Measurements from ENCODE around the gene RTL10.

RTL10 gene

DNA sequence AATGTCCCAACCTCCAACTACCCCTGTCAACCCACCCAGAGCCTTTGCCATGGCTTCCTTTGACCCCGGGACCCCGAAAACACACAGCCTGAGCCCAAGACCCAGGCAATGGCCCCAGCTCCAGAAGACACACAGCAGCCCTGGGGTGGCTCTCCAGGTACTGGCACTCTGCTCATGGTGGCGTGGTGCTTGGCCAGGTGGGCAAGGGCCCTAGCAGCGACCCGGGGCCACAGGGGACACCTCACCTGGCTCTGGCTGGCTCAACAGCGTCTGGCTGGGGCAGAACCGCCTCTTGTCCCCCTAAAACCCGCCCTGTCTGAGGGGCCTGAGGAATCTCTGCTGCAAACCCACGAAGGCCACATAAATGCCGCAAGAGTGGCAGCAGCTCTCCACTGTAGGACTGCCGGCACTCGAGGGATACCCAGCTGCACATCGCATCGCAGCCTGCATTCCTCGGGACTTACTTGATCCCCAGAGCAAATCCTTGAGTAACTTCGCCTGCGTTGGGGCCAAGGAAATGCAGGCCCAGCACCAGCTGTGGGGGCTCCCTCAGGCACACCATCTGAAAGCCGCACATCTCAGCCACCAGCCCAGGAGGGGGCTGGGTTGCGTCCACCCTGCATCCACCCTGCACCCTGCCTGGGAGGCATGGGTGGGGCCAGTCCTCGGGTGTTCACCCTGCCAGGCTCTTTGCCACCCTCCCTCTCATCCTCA lies 23.1 kb upstream of the RTL10 start:
- DNase-seq (ENCODE audit: insufficient read length, low spot score) (no peak), FAIRE-seq (no peak)

DNA sequence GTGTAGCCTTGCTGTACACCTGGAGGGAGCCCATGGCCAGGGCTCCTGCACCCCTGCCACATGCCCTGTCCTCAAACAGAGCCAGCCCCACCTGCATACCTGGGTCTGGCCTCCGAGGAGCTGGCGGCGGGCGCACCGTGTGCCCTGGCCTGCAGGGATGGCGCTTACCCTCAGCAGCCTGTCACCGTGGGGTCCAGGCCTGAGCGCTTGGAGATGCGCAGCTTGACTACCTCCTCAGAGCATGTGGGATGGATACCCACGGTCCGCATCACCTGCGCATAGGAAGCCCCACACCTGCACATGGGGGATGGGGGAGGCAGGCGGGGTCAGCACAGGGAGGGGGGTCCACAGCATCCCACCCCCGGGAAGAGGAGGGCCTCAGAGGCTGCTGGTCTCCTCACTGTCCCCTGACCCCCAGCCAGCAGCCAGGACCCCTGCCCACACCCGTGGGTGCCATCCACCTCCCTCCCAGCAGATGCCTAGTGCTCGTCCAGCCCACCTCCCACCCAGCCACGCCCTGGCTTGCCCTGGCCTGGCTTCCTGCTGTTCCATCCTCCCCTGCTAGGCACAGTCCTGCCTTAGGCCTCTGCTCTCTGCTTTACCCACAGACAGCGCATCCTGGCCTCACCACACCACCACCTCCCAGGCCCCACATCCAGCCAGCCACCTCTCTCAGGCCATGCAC lies 22.4 kb upstream of the RTL10 start:
- no peak for DNase-seq (ENCODE audit: insufficient read length, low spot score)
- no peak for FAIRE-seq

- DNase-seq (ENCODE audit: insufficient read length, low spot score) (no peak), FAIRE-seq (no peak)
These were observed 21.8 kb upstream of the RTL10 start for GRCh38 chr22:19876314-19876940.

GRCh38 chr22:19875531-19876313 lies 21.0 kb upstream of the RTL10 start:
- no peak for DNase-seq (ENCODE audit: insufficient read length, low spot score)
- no peak for FAIRE-seq

DNA sequence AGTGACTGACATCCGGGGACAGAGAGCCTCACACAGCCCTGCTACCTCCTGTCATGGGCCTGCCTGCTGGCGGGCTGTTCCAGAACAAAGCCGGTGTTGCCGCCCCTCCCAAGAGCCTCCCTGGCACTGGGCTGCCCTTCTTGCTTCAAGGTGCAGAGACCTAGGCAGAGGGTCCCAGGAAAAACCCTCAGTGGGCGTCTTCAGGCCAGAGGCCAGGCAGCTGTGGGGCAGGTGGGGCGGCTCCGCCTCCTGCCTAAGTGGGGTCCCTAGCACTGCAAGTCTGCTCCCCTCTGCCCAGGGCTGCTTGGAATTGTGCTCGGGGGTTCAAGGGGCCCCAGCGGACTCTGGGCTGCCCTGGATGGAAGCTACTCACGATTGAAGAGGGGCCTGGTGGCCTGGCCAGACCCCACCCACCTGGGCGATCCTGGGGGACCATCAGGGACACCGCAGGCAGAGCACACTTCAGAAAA lies 20.4 kb upstream of the RTL10 start:
- no peak for FAIRE-seq
- no peak for DNase-seq (ENCODE audit: insufficient read length, low spot score)

DNA sequence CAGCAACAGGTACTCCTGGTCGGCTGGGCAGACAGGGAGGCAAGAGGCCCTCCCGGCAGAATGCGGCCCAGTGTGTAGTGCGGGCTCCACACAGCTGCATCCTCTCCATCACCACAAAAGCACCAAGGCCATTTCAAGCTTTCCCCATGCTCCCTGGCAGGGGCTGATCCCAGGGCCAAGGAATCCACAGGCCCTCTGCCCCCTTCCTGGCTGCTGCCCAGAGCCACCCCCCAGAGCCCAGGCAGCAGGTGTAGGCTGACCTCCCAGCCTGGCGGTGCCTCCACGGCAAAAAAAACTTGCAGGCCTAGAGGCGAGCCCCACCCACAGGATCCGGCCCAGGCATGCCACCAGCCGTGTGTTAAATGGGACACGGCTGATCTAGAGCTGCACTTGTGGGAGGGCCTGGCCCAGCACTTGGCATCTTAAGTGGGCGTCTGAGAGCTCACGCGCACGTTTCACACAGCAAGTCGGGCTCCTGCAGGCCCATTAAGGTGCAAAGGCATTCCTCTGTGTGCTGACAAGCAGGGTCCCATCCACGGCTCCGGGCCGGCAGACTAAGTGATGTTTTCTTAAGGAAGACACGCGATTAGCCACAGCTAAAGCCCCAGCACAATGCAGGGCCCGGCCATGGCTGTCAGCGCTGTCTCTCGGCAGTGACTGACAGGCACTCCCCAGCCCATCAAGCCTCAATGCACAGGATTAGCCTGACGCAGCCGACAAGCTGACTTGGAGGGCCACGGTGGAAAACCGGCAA lies 19.8 kb upstream of the RTL10 start:
- FAIRE-seq (no peak), DNase-seq (ENCODE audit: insufficient read length, low spot score) (no peak)

- DNase-seq (ENCODE audit: insufficient read length, low spot score) (no peak), FAIRE-seq (no peak)
These were observed 19.3 kb upstream of the RTL10 start for GRCh38 chr22:19873960-19874306.

DNA sequence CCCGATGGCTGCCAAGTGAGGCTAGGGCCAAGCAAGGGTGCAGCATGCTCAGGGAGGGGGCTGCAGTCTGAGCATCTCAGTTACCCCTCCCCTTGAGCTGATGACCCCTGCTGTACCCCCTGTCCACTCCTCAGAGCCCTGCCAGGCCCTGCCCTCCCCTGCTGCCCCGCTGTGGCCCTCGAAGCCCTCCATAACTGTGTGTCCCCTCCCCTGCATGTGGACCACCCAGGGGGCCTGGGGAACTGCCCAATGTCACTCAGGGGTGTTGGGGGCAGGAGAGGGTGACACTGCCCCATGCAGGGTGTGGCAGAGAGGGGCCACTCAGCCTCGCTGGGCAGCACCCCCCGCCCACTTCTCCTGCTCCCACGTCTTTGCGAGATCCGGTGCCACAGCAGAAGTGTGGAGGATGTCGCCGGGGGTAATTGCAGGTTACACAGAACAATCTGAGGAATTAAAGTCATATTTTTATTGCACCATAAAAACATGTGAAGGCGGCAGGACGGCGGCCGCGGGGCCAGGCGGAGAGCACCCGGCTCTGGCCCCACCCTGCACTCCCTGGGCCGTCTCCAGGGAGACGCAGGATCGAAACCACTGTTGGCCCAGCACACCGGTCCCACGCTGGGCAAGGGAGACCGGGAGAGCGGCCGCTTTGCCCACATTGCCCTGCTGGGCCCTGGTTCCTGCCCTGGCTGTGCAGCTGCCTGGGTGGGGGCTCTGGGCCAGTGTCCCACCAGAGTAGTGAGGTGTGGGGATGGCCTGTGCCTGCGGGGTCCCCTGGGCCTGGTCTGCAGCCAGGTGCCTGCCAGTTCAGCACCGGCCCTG lies 18.7 kb upstream of the RTL10 start:
- DNase-seq (ENCODE audit: insufficient read length, low spot score) (no peak), FAIRE-seq (no peak)

GRCh38 chr22:19872779-19873137 lies 18.1 kb upstream of the RTL10 start:
- FAIRE-seq (no peak), DNase-seq (ENCODE audit: insufficient read length, low spot score) (no peak)

DNA sequence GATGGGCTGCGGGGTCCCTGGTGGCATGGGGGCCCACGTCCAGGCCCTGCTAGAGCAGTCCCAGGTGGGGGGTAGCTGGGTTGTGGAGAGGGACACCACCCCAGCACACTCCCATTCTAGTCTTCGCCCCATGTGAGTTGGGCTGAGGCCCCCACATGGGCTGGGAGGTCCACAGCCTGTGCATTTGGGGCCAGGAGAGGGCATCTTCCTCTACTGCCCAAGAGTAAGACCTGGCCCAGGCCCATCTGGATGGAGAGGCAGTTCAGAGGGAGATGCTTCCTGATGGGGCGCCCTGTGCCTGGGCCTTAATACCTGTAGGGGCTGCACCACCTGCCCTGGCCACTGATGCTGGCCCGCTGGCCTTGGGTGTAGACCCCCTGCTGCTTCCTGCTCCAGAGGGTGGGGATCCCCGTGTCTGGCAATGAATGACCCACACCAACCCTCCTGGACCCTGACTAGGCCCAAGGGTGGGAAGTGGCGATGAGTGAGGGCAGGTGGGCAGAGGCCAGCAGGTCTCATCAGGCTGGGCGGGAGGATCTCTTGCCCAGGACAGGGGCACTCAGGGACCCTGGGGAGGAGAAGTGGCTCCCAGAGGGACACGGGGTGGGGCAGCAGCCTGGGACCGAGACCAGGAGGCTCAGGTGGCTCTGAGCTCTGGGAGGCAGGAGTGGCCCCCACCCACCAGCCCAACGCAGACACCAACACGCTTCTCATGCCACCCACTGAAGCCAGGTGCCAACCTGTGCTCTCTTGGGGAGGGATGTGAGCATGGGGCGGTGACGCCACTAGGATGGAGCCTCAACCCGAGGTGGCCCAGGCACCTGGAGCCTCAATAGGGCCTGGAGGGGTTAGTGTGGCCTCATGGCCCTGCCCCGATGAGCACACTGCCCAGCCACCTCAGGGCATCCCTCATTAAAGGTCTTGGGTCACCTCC lies 17.4 kb upstream of the RTL10 start:
- DNase-seq (ENCODE audit: insufficient read length, low spot score) (no peak), FAIRE-seq (no peak)

- no peak for FAIRE-seq
- no peak for DNase-seq (ENCODE audit: insufficient read length, low spot score)
These were observed 16.6 kb upstream of the RTL10 start for GRCh38 chr22:19871023-19871844.

- FAIRE-seq (no peak), DNase-seq (ENCODE audit: insufficient read length, low spot score) (no peak)
These were observed 15.7 kb upstream of the RTL10 start for GRCh38 chr22:19870153-19871022.

DNA sequence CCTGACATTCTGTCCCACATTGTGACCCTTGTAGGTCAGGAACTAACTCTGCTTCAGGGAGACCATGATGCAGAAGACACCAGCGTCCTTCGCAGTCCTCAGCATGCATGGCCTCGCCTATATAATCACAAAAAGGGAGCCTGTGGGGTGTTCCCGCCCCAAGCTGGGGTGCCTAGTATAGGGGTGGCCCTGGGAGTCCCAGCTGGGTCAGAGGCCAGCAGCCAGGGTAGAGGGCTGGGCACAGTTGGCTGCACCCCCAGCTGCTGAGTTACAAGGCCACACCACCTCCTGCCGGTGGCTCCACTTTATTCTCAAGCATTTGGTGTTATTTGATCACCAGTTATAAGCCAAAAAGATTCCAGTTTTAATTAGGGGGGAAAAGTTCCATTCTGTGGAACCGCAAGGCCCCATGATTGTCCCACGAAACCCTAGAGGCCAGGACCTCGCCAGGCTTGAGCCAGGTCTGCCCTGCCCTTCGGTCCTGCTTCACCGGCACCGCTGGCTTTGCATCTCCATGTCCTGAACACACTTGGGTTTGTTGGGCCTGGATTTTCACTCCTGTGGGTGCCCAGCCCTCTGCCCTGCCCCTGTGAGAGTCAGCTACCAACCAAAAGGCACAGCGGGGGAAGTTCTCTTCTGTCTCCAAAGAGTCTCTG lies 15.0 kb upstream of the RTL10 start:
- FAIRE-seq: no peak
- no peak for DNase-seq (ENCODE audit: insufficient read length, low spot score)

DNA sequence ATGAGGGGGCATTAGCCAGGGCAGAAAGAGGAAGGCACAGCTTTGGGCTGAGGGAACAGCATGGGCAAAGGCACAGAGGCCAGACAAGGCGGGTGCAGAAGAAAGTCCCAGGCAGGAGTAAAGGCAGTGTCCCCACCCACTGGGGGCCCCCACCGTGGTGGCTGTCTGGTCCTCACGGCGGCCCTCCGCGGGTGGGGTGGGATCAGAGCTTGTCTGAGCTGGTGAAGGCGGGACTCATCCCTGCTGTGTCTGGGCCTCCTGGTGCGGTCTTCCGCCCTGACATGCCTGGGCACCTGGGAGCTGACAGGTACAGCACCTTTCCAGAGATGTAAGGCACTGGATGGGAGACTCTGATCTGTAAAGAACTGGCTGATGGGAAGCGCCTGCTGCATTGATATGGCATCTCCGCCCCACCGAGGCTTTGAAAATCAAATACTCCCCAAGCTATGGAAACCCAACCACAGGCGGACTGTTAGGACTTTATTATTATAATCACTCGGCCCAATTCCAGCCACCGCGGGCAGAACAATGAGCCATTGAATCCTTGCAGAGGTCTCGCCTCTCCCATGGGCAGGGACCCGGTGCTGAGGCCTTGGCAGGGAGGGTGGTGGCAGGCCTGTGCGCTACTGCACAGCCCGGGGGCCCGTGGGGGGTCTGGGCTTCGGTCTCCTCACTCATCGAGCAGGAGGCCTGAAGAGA lies 14.2 kb upstream of the RTL10 start:
- FAIRE-seq: no peak
- DNase-seq (ENCODE audit: insufficient read length, low spot score): no peak

GRCh38 chr22:19868333-19868732 lies 13.7 kb upstream of the RTL10 start:
- DNase-seq (ENCODE audit: insufficient read length, low spot score) (no peak), FAIRE-seq (no peak)

DNA sequence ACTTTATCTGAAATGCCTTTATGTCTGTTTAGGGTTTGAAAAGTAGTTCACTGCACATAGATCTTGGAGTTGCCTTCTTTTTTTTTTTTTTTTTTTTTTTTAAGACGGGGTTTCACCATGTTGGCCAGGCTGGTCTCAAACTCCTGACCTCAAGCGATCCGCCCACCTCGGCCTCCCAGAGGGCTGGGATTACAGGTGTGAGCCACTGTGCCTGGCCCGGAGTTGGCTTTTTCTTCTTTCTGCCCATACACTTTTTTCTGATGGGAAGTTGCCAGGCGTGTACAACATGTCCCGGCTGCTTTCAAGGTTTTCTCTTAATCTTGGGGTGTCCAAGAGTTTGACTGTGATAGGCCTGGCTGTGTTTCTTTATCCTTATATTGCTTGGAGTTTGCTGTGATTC lies 12.9 kb upstream of the RTL10 start:
- DNase-seq (ENCODE audit: insufficient read length, low spot score) (no peak), FAIRE-seq (no peak)

All from HTR-8/SVneo (cell line).